ENCODE measurements around the gene SLC24A4. TPM values are rescaled to one million over a fixed set of nuclear protein-coding genes. Genes with fewer than 3 reads are reported as not detected.

The SLC24A4 gene
- total RNA-seq, 4 donors from 2014 or later = 0.35 to 0.49 TPM; not detected in 2

DNA sequence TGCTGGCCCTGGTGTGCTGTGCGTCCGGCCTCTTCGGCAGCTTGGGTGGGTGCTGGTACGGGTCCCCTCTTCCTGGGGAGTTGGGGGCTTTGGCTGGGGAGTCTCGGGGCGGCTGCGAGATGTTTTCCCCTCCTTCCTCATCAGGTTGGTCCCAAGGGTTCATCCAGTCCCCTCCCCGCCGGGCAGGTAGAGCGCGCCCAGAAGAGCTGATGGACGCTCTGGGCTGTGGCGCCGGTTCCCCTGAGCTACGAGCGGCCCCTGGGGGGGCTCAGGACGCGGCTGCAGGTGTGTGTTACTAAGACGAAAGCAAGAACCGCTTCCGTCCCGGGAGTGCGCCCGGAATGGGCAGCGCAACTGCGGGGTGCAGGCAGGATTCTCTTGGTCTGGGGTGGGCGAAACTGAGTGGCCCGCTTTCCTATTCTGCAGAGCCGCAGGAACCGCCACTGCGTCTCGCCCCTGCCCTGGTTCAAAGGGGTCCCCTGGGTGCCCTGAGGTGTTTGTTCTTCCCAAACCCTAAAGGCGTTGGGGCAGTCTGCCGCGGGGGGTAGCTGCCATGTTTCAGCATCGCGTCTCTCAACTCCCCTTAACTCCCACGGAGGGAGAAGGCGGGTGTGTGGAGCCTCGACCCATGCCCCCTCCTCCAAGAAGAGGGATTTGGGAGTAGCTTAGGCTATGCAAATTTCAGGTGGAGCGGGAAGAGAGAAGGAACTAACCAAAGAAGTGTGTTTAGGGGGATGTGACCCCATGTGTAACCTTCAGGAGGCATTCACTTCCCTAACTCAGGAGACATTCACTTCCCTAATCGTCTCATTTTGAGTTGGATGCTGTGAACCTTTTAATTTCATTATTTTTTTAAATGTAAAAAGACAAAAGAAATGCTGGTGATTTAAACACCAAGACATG is 1.2 kb downstream of the SLC24A4 start:
- H3K4me1 ChIP-seq = peaks cover 0 to 17% of the 10 kb centered on the region in 2 donors
- TF ChIP-seq, protein P1, sequence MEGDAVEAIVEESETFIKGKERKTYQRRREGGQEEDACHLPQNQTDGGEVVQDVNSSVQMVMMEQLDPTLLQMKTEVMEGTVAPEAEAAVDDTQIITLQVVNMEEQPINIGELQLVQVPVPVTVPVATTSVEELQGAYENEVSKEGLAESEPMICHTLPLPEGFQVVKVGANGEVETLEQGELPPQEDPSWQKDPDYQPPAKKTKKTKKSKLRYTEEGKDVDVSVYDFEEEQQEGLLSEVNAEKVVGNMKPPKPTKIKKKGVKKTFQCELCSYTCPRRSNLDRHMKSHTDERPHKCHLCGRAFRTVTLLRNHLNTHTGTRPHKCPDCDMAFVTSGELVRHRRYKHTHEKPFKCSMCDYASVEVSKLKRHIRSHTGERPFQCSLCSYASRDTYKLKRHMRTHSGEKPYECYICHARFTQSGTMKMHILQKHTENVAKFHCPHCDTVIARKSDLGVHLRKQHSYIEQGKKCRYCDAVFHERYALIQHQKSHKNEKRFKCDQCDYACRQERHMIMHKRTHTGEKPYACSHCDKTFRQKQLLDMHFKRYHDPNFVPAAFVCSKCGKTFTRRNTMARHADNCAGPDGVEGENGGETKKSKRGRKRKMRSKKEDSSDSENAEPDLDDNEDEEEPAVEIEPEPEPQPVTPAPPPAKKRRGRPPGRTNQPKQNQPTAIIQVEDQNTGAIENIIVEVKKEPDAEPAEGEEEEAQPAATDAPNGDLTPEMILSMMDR (IDR thresholded peaks at IDR 0.05) = no peak
- TF ChIP-seq POLR2A (IDR thresholded peaks at IDR 0.05) = no peak
- H3K27me3 ChIP-seq = peaks cover 0 to 23% of the 10 kb centered on the region in 2 donors
- no peak for DNase-seq
- no peaks in the 10 kb centered on the region for H3K36me3 ChIP-seq
- intact Hi-C loops (cut with DNase I; ENCODE audit: low total_unique reads) = no loop called here
- no peaks in the 10 kb centered on the region for H3K9me3 ChIP-seq
- H3K4me3 ChIP-seq = no peak overlapping the region
- H3K27ac ChIP-seq = no peak overlapping the region

DNA sequence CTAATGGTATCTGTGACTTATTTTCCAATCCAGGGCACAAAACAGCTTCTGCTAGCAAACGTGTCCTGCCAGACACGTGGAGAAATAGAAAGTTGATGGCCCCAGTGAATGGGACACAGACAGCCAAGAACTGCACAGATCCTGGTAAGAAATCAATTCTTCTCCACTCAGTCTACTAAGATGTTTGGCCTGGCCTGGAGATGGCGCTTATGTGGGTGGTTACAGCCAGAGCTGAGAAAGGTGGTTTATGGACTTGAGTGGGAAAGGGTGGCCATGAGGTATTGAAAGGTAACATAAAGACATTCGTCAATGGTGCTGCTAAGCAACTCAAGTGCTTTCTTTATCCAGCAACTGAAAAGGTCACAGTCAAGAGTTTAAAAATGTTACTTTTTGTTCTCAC is 2.9 kb downstream of the SLC24A4 start:
- Histone ChIP-seq H3K4me1 (peaks cover 0 to 17% of the 10 kb centered on the region in 2 donors), H3K27ac (no peak overlapping the region), H3K4me3 (no peak overlapping the region), H3K27me3 (peaks cover 0 to 23% of the 10 kb centered on the region in 2 donors), H3K36me3 (no peaks in the 10 kb centered on the region), H3K9me3 (no peaks in the 10 kb centered on the region)
- TF ChIP-seq POLR2A (IDR thresholded peaks at IDR 0.05) = no peak
- TF ChIP-seq, protein P1 (IDR thresholded peaks at IDR 0.05) = no peak
- intact Hi-C loops (cut with DNase I; ENCODE audit: low total_unique reads) = no loop called here
- no peak for DNase-seq

DNA sequence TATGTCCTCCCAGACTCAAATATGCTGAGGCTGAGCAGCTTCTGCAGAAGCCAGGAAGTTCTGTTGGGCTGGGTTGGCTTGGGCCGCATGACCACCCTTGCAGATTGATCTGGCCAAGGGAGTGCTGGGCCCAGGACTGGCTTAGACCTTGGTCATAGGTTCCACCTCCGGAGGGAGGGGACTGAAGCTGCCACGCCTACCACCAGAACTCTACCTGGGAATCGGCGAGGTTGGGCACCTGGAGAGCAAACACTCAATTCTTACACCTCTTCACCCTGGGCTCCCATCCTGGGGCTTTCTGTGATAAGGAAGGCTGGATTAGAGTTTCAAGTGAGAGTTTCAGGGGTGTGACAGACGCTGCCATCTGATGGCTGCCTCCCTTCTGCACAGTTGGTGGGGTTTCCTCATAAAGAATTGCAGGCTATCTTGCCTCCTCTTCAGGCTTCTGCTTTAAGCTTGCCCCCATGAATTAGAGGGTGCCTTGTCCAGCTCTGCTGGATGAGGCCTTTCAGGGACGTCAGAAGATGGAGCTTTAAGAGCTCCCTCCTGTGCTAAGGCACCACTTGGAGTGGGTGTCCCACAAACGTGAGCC is 5.8 kb downstream of the SLC24A4 start:
- no peak for DNase-seq
- no peak overlapping the region for H3K4me3 ChIP-seq
- peaks cover 0 to 7% of the 10 kb centered on the region in 2 donors for H3K27me3 ChIP-seq
- peaks cover 0 to 4% of the 10 kb centered on the region in 2 donors for H3K4me1 ChIP-seq
- H3K9me3 ChIP-seq = no peaks in the 10 kb centered on the region
- TF ChIP-seq POLR2A (IDR thresholded peaks at IDR 0.05) = no peak
- intact Hi-C loops (cut with DNase I; ENCODE audit: low total_unique reads) = no loop called here
- H3K27ac ChIP-seq = no peak overlapping the region
- H3K36me3 ChIP-seq = no peaks in the 10 kb centered on the region

DNA sequence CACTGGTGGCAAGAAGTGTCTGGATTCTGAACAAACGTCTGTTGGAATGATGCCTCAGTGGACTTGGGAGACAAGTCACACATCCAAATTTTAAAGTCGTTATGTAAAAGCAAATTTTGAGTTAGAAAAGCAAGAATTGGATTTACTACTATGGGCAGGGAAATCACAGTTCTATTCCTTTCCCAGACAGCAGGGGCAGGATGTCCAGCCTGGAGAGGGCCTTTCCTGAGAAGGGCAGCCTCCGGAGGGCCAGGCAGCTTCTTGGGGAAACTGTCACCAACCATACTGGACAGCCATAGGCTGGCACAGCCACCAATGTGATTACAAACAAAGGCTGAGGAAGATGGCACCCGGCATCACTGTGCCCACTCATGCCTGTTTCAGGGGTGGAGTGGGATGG is 11.1 kb downstream of the SLC24A4 start:
- intact Hi-C loops (cut with DNase I; ENCODE audit: low total_unique reads) = no loop called here
- H3K4me1 ChIP-seq = no peaks in the 10 kb centered on the region
- no peak for DNase-seq
- no peaks in the 10 kb centered on the region for H3K9me3 ChIP-seq
- H3K27ac ChIP-seq = no peak overlapping the region
- no peaks in the 10 kb centered on the region for H3K27me3 ChIP-seq
- H3K4me3 ChIP-seq = no peak overlapping the region
- TF ChIP-seq POLR2A (IDR thresholded peaks at IDR 0.05) = no peak
- TF ChIP-seq, protein P1 (IDR thresholded peaks at IDR 0.05) = no peak
- H3K36me3 ChIP-seq = no peaks in the 10 kb centered on the region

DNA sequence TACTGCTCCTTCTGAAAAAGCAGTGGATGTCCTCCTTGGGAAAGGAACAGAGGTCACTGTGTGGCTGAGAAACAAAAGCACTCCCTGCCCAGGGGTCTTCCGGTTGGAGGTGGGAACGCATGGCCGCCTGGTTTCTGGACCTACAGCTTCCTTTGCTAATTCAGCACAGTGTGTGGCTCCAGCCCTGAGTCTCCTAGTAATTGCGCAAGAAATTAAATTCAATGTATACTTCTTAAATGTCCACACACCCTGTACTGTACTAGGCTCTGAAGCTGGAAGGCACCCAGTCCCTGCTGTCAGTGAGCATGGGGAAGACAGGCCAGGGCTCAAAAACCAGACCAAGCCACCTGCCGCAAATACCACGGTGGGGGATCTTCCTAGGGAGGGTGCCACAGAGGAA is 13.4 kb downstream of the SLC24A4 start:
- Histone ChIP-seq H3K27ac (no peak overlapping the region), H3K4me1 (no peaks in the 10 kb centered on the region), H3K9me3 (no peaks in the 10 kb centered on the region), H3K27me3 (no peaks in the 10 kb centered on the region), H3K4me3 (no peak overlapping the region), H3K36me3 (no peaks in the 10 kb centered on the region)
- no peak for DNase-seq
- TF ChIP-seq POLR2A (IDR thresholded peaks at IDR 0.05) = no peak
- TF ChIP-seq, protein P1 (IDR thresholded peaks at IDR 0.05) = no peak
- intact Hi-C loops (cut with DNase I; ENCODE audit: low total_unique reads) = no loop called here

Measured in uterus (tissue), 4 donors.